ACC112 (cell line): ENCODE measurements around the gene TSPAN12.
"Not testable (repeated sequence)": the region's sequence is repeated elsewhere in the genome, so short reads cannot be mapped to it uniquely, and the experiment has no call there.

Experiments used
- H2AFZ ChIP-seq: fragments of 200-600 bp; sonication (generic); one replicate; pipeline ENCODE4 v1.6.0; 2017; ENCODE audit warnings: antibody characterized with exemption, low read length; ENCODE audit not compliant: unreplicated experiment
- H3K27ac ChIP-seq: fragments of 200-600 bp; sonication (generic); 2 replicates; pipeline ENCODE4 v1.5.1; 2014; ENCODE audit warnings: low read depth, mild to moderate bottlenecking, antibody characterized with exemption, low read length, moderate library complexity
- H3K27me3 ChIP-seq: fragments of 200-600 bp; sonication (generic); 2 replicates; pipeline ENCODE4 v1.6.1; 2014; ENCODE audit warnings: mild to moderate bottlenecking, antibody characterized with exemption, low read length, moderate library complexity, mixed read lengths; ENCODE audit not compliant: insufficient read depth
- H3K36me3 ChIP-seq: fragments of 200-600 bp; sonication (generic); 2 replicates; pipeline ENCODE4 v1.6.1; 2016; ENCODE audit warnings: mild to moderate bottlenecking, antibody characterized with exemption, low read length, moderate library complexity, mixed read lengths; ENCODE audit not compliant: insufficient read depth
- H3K4me1 ChIP-seq: fragments of 200-600 bp; sonication (generic); one replicate; pipeline ENCODE4 v1.6.1; 2016; ENCODE audit warnings: low read length, mixed read lengths; ENCODE audit not compliant: insufficient read depth, unreplicated experiment, control insufficient read depth
- H3K4me3 ChIP-seq: fragments of 200-600 bp; sonication (generic); 2 replicates; pipeline ENCODE4 v1.5.1; 2014; ENCODE audit warnings: mild to moderate bottlenecking, low read depth, low read length
- H3K79me2 ChIP-seq: fragments of 200-600 bp; sonication (generic); one replicate; pipeline ENCODE4 v1.6.0; 2016; ENCODE audit warnings: low read length; ENCODE audit not compliant: control insufficient read depth, unreplicated experiment, insufficient read depth

Gene TSPAN12

GRCh38 chr7:120857588-120858573, at the start of gene TSPAN12:
Gene TSPAN12 (minus strand): TSS chr7:120858144. CDS start chr7:120856763, 1,381 bp downstream.
- Histone ChIP-seq H3K79me2 (no peaks in the 10 kb centered on the region), H3K4me3 (peak within 1 kb of the TSS; percentile 83), H3K27me3 (no peaks in the 10 kb centered on the region), H3K27ac (no peak within 1 kb of the TSS; the same call in 1 of the 2 replicates), H3K4me1 (peaks cover 5% of the 10 kb centered on the region), H3K36me3 (no peaks in the 10 kb centered on the region), H2AFZ (peak within 1 kb of the TSS; percentile 87)

- Histone ChIP-seq H3K27me3 (no peaks in the 10 kb centered on the region), H3K4me3 (no peak overlapping the region), H3K27ac (no peak overlapping the region), H3K4me1 (no peaks in the 10 kb centered on the region), H2AFZ (peak overlapping the region; percentile 65), H3K36me3 (no peaks in the 10 kb centered on the region), H3K79me2 (no peaks in the 10 kb centered on the region)
Observed at GRCh38 chr7:120898715-120899499, 41.0 kb upstream of the TSPAN12 start.

DNA sequence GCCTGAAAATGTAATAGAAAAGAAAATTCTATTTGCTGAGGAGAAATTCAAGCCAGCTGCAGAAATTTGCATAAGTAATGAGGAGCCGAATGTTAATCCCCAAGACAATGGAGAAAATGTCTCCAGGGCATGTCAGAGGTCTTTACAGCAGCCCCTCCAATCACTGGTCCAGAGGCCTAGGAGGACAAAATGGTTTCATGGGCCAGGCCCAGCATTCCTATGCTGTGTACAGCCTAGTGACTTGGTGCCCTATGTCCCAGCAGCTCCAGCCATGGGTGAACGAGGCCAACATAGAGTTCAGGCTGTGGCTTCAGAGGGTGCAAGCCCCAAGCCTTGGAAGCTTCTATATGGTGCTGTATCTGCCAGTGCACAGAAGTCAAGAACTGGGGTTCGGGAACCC, 37.3 kb upstream of the TSPAN12 start:
- not testable (repeated sequence) for H3K27me3 ChIP-seq, H3K79me2 ChIP-seq, H3K4me3 ChIP-seq, H2AFZ ChIP-seq, H3K36me3 ChIP-seq, H3K4me1 ChIP-seq, H3K27ac ChIP-seq

DNA sequence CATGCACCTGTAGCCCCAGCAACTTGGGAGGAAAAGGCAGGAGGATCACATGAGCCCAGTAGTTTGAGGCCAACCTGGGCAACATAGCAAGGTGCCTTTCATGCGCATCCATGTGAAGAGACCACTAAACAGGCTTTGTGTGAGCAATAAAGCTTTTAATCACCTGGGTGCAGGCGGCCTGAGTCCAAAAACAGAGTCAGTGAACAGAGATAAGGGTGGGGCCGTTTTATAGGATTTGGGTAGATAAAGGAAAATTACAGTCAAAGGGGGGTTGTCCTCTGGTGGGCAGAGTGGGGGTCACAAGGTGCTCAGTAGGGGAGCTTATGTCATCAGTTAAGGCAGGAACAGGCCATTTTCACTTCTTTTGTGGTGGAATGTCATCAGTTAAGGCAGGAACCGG, 27.7 kb upstream of the TSPAN12 start:
- H3K36me3 ChIP-seq, H2AFZ ChIP-seq, H3K27me3 ChIP-seq: not testable (repeated sequence)

GRCh38 chr7:120877701-120878100, 19.8 kb upstream of the TSPAN12 start:
- Histone ChIP-seq H3K4me1 (no peaks in the 10 kb centered on the region), H3K4me3 (no peak overlapping the region), H3K27ac (no peak overlapping the region), H3K79me2 (no peaks in the 10 kb centered on the region), H3K27me3 (no peaks in the 10 kb centered on the region), H3K36me3 (no peaks in the 10 kb centered on the region), H2AFZ (no peak overlapping the region)

More for the DNA sequence above, 27.7 kb upstream of the TSPAN12 start:
- H3K79me2 ChIP-seq, H3K4me3 ChIP-seq, H3K27ac ChIP-seq, H3K4me1 ChIP-seq: not testable (repeated sequence)

- Histone ChIP-seq H3K27ac (no peak overlapping the region), H3K36me3 (no peaks in the 10 kb centered on the region), H3K4me1 (no peaks in the 10 kb centered on the region), H3K27me3 (no peaks in the 10 kb centered on the region), H3K4me3 (no peak overlapping the region), H3K79me2 (no peaks in the 10 kb centered on the region), H2AFZ (no peak overlapping the region)
Observed at GRCh38 chr7:120876922-120877321, 19.0 kb upstream of the TSPAN12 start.

GRCh38 chr7:120874722-120875121, 16.8 kb upstream of the TSPAN12 start:
- Histone ChIP-seq H3K79me2 (no peaks in the 10 kb centered on the region), H3K27me3 (no peaks in the 10 kb centered on the region), H3K4me1 (no peaks in the 10 kb centered on the region), H3K36me3 (no peaks in the 10 kb centered on the region), H2AFZ (no peak overlapping the region), H3K27ac (no peak overlapping the region), H3K4me3 (no peak overlapping the region)

DNA sequence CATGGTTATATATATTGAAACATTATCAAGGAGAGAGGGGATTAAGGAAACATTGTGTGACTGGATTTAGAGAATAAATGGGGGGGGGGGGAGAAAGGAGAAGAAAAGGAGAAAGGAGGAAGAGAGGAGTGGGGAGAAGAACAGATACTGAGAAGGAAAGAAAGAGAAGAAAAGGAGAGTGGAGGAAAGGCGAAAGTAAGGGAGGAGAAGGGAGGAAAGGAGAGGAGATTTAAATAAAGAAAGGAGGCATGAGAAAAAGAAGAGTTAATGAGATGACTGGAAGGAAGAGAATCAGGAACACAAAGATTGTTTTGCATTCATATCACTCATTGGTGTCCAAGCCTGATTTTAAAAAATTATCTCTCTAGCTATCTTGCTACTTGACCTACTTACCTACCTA, 16.1 kb upstream of the TSPAN12 start:
- Histone ChIP-seq H3K27me3 (no peaks in the 10 kb centered on the region), H3K79me2 (no peaks in the 10 kb centered on the region), H3K27ac (no peak overlapping the region), H3K4me3 (no peak overlapping the region), H3K4me1 (no peaks in the 10 kb centered on the region), H3K36me3 (no peaks in the 10 kb centered on the region), H2AFZ (no peak overlapping the region)

- Histone ChIP-seq H3K4me1 (no peaks in the 10 kb centered on the region), H3K36me3 (no peaks in the 10 kb centered on the region), H2AFZ (no peak overlapping the region), H3K79me2 (no peaks in the 10 kb centered on the region), H3K27ac (no peak overlapping the region), H3K4me3 (no peak overlapping the region), H3K27me3 (no peaks in the 10 kb centered on the region)
Observed at GRCh38 chr7:120873401-120873800, 15.5 kb upstream of the TSPAN12 start.

DNA sequence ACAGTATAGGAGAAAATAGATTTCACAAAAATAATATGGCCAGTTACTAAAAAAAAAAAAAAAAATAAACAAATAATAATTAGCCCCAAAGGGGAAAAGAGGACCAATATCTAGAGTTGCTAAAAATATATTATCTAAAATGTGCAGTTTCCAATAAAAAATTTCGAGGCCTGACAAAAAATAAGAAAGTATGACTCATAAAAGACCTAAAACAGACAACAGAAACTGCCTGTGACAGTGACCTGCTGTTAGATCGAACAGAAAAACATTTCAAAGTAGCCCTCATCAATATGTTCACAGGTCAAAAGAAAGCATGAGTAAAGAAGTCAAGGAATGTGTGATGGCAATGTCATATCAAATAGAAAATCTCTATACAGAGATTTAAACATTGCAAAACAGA, 11.8 kb upstream of the TSPAN12 start:
- H3K27ac ChIP-seq: no peak overlapping the region
- no peaks in the 10 kb centered on the region for H3K36me3 ChIP-seq
- no peak overlapping the region for H2AFZ ChIP-seq
- no peaks in the 10 kb centered on the region for H3K27me3 ChIP-seq
- no peaks in the 10 kb centered on the region for H3K79me2 ChIP-seq
- H3K4me1 ChIP-seq: no peaks in the 10 kb centered on the region
- H3K4me3 ChIP-seq: no peak overlapping the region
